WI38 (cell line): ENCODE data around the gene SLC51B.
A peak's percentile ranks its signal among the peaks of the same experiment; 100 is the strongest.

Experiments used
- H3K4me3 ChIP-seq: 2 replicates; pipeline ENCODE4 v1.5.1; 2011; ENCODE audit warnings: low read depth, mild to moderate bottlenecking, control low read depth, low read length
- CTCF ChIP-seq: IDR thresholded peaks from 2 replicates; pipeline ENCODE4 v1.5.1; 2012; ENCODE audit warnings: low read depth, mild to moderate bottlenecking, control low read depth, low read length

SLC51B gene

GRCh38 chr15:65020419-65020818, 24.8 kb upstream of the SLC51B start:
- H3K4me3 ChIP-seq: no peak overlapping the region
- no peak for TF ChIP-seq CTCF

GRCh38 chr15:65021488-65021887, 23.7 kb upstream of the SLC51B start:
- TF ChIP-seq CTCF: no peak
- H3K4me3 ChIP-seq: no peak overlapping the region

GRCh38 chr15:65026756-65027155, 18.4 kb upstream of the SLC51B start:
- no peak for TF ChIP-seq CTCF
- no peak overlapping the region for H3K4me3 ChIP-seq

DNA sequence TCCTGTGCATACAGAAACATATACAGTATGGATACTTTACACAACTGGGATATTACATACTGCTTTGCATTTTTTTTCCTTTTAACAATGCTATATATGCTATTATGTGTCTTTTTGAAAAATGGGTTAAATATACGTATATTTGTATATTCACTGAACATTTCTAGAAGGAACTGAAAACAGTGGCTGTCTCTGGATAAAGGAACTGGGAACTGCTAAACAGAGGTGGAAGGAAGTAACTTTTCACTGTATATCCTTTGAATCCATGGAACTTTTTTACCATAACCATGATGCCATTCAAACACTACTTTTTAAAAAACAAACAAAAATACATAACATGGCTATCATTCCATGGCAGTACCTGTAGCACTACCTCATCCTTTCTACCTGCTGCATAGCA, 17.6 kb upstream of the SLC51B start:
- TF ChIP-seq CTCF: no peak
- H3K4me3 ChIP-seq: no peak overlapping the region

DNA sequence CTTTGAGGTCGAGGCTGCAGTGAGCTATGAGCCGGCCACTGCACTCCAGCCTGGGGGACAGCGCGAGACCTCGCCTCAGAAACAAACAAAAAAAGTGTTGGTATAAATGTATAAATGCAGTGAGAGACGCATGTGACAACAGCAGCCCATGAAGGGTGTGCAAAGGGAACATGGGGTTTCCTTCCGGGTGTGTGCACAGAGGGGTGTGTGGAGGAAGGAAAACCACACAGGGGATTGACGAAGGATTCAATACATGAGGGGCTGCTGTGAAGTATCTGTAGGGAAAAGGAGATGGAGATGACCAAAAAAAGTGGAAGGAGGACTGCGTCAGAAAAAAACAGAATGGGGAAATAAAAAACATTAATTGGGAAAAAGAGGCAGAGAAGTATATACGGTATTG, 16.8 kb upstream of the SLC51B start:
- peak overlapping the region; percentile 72 for H3K4me3 ChIP-seq
- TF ChIP-seq CTCF: no peak

DNA sequence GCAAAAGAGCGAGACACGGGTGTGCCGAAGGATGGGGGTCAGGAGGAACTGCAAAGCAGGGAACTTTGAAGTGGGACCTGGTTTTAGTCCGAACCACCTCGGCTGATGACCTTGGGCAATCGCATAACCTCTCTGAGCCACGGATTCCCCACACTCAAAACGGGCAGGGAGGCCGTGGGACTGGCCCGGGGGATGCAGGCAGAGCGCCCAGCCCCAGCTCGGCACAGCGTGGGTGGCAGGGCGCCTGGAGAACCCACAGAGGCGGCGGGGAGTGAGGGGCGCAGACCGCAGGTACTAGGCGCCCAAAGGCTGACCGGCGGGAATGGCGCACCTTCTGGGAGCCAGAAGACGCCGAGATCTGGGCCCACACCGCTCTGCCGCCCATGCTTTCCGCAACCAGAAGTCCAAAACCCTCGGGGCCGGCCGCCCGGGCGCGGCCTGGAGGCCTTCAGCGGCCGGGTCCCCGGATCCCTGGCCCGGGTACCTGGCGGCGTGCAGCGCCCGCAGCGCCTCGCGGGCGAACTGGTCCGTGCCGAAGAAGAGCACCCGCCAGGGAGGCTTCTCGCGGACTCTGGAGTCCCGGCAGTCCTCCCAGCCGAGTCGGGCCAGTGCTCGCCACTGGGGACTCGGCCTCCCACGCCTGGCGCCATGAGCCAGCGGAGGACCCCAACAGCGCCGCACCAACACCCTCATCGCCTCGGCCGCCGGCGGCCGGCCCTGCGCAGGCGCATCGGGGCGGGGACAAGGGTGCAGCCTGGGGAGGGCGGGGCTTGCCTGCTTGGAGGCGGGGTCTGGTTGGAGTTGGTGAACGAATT, 16.1 kb upstream of the SLC51B start, which contains the start of gene MTFMT:
Gene MTFMT (minus strand): TSS at position 719 of the 815 bp plus-strand sequence. CDS start 26 bp downstream, at position 693.
- no peak for TF ChIP-seq CTCF
- peak within 1 kb of the TSS; percentile 72 for H3K4me3 ChIP-seq

- H3K4me3 ChIP-seq: peak overlapping the region; percentile 72
- TF ChIP-seq CTCF: no peak
Observed at GRCh38 chr15:65029736-65030208, 15.4 kb upstream of the SLC51B start.
